GM11168 (cell line): ENCODE data around the gene TMEM223.
"Not testable (repeated sequence)": the region's sequence is repeated elsewhere in the genome, so short reads cannot be mapped to it uniquely, and the experiment has no call there.

Source experiments
- in situ Hi-C: fragments of 300-500 bp; cut with MboI; formaldehyde crosslinking; loops from one replicate; pipeline ENCODE4 v1.12.0; 2022; ENCODE audit warnings: low sequenced_read_pairs; ENCODE audit not compliant: unreplicated experiment

The TMEM223 gene

GRCh38 chr11:62804310-62805075, 12.7 kb upstream of the TMEM223 start:
- in situ Hi-C loops, result no loop called here

GRCh38 chr11:62801071-62801470, 9.3 kb upstream of the TMEM223 start:
- in situ Hi-C loops, result no loop called here

GRCh38 chr11:62799486-62799885, 7.7 kb upstream of the TMEM223 start:
- in situ Hi-C loops, result no loop called here

- in situ Hi-C loops, result no loop called here
Measured at GRCh38 chr11:62796281-62796680, 4.5 kb upstream of the TMEM223 start.

- in situ Hi-C loops, result no loop called here
Measured at GRCh38 chr11:62794201-62794775, 2.5 kb upstream of the TMEM223 start.

GRCh38 chr11:62792202-62792575, 383 bp upstream of the TMEM223 start:
- in situ Hi-C loops, result no loop called here

- in situ Hi-C loops, result no loop called here
Measured at GRCh38 chr11:62789576-62789975, 2.2 kb downstream of the TMEM223 start.

- in situ Hi-C loops, result no loop called here
Measured at GRCh38 chr11:62788991-62789390, 2.8 kb downstream of the TMEM223 start.

- in situ Hi-C loops, result no loop called here
Measured at GRCh38 chr11:62787005-62787759, 4.6 kb downstream of the TMEM223 start, which contains the start of gene TMEM179B. Gene TMEM179B, plus strand, starts transcription at chr11:62787402. Its CDS starts 30 bp downstream, at chr11:62787432.

- in situ Hi-C loops, result no loop called here
Measured at GRCh38 chr11:62786318-62787004, 5.3 kb downstream of the TMEM223 start.

GRCh38 chr11:62782753-62783152, 9.1 kb downstream of the TMEM223 start:
- in situ Hi-C loops, result no loop called here

GRCh38 chr11:62778441-62778840, 13.4 kb downstream of the TMEM223 start:
- in situ Hi-C loops, result no loop called here

GRCh38 chr11:62777389-62777788, 14.4 kb downstream of the TMEM223 start:
- in situ Hi-C loops, result no loop called here

GRCh38 chr11:62775646-62776045, 16.2 kb downstream of the TMEM223 start:
- in situ Hi-C loops, result no loop called here

GRCh38 chr11:62774407-62774806, 17.4 kb downstream of the TMEM223 start:
- in situ Hi-C loops, result no loop called here

GRCh38 chr11:62771144-62772021, 20.4 kb downstream of the TMEM223 start, which contains the start of gene TAF6L:
Gene TAF6L, plus strand, starts transcription at chr11:62771396. Its CDS starts 4,388 bp downstream, at chr11:62775784.
- in situ Hi-C loops, result no loop called here

- in situ Hi-C loops, result no loop called here
Measured at GRCh38 chr11:62770778-62771143, 21.0 kb downstream of the TMEM223 start.

- in situ Hi-C loops, result not testable (repeated sequence)
Measured at GRCh38 chr11:62760867-62761227, 31.0 kb downstream of the TMEM223 start.

- in situ Hi-C loops, result no loop called here
Measured at GRCh38 chr11:62757846-62758788, 33.7 kb downstream of the TMEM223 start.
